T-cell (primary cell): ENCODE data around the gene COPZ1. TPM values are rescaled to one million over a fixed set of nuclear protein-coding genes. Genes with fewer than 3 reads are reported as not detected.

Experiments used
- ATAC-seq, 4 experiments: fragments of 200-7000 bp in 3 of 4; fragments of 150-1000 bp in 1 of 4; cut with Tn5 transposase; replicated peaks in 1 of 4; 1 replicate in 3 of 4; 2 replicates in 1 of 4; pipeline ENCODE4 v1.10.0; 2021; ENCODE audit warnings: moderate library complexity in 3 of 4, mild to moderate bottlenecking in 2 of 4, moderate number of reproducible peaks in 1 of 4
- CTCF ChIA-PET, 2 donors: fragments of 300-600 bp; sonication (Branson Sonifier 250); formaldehyde crosslinking; loops; one replicate each; lab custom pipeline; 2022; ENCODE audit warnings: antibody characterized with exemption in 2 of 2; lab: Charles Lee
- POLR2A ChIA-PET, 2 donors: fragments of 300-600 bp; sonication (Branson Sonifier 250); formaldehyde crosslinking; loops; one replicate each; lab custom pipeline; 2022; ENCODE audit warnings: antibody characterized with exemption in 2 of 2; lab: Charles Lee
- DNase-seq, 35 experiments: peaks; one replicate each; pipeline versions ENCODE4 v3.0.0 to v3.0.0-alpha.2; 2013 to 2023
- H3K27ac ChIP-seq: one replicate; pipeline ENCODE4 v1.5.1; 2013; ENCODE audit warnings: low read length
- H3K27me3 ChIP-seq, 2 experiments: replicated peaks in 1 of 2; 1 replicate in 1 of 2; 2 replicates in 1 of 2; pipeline versions ENCODE4 v1.6.1 to v1.7.0; 2013; ENCODE audit warnings: low read length in 1 of 2, mixed read lengths in 1 of 2; ENCODE audit not compliant: control insufficient read depth in 2 of 2, insufficient read depth in 2 of 2; ENCODE audit errors: extremely low read depth in 1 of 2
- H3K36me3 ChIP-seq, 2 donors: 1 replicate in 1 of 2; 2 replicates in 1 of 2; pipeline versions ENCODE4 v1.6.1 to v1.7.0; 2013; ENCODE audit warnings: low read length in 1 of 2; ENCODE audit not compliant: control insufficient read depth in 2 of 2, insufficient read depth in 1 of 2; ENCODE audit errors: extremely low read depth in 1 of 2
- H3K4me1 ChIP-seq, 2 experiments: 1 replicate in 1 of 2; 2 replicates in 1 of 2; pipeline versions ENCODE4 v1.6.1 to v1.7.0; 2013; ENCODE audit warnings: low read length in 2 of 2, mixed read lengths in 1 of 2; ENCODE audit not compliant: insufficient read depth in 2 of 2, control insufficient read depth in 1 of 2; ENCODE audit errors: extremely low read depth in 1 of 2
- H3K4me3 ChIP-seq, 2 donors: 1 replicate in 1 of 2; 2 replicates in 1 of 2; pipeline versions ENCODE4 v1.5.1 to v1.7.0; 2013; ENCODE audit warnings: mild to moderate bottlenecking in 2 of 2, low read length in 1 of 2, moderate library complexity in 1 of 2; ENCODE audit not compliant: control insufficient read depth in 1 of 2; ENCODE audit errors: extremely low read depth in 1 of 2
- H3K9me3 ChIP-seq: 2 replicates; pipeline ENCODE4 v1.7.0; 2013
- H3K27ac Mint-ChIP-seq, 2 donors: one replicate each; pipeline ENCODE4 v1.8.0; 2020 to 2021; ENCODE audit warnings: mild to moderate bottlenecking in 2 of 2, mixed read lengths in 2 of 2
- H3K27me3 Mint-ChIP-seq, 2 donors: one replicate each; pipeline ENCODE4 v1.8.0; 2021 to 2022; ENCODE audit warnings: mixed read lengths in 2 of 2
- H3K36me3 Mint-ChIP-seq: one replicate; pipeline ENCODE4 v1.8.0; 2021; ENCODE audit warnings: mixed read lengths
- H3K4me1 Mint-ChIP-seq, 3 donors: one replicate each; pipeline ENCODE4 v1.8.0; 2020 to 2022; ENCODE audit warnings: mixed read lengths in 3 of 3, mild to moderate bottlenecking in 1 of 3
- H3K4me3 Mint-ChIP-seq, 3 donors: one replicate each; pipeline ENCODE4 v1.8.0; 2020 to 2022; ENCODE audit warnings: mild to moderate bottlenecking in 3 of 3, mixed read lengths in 3 of 3, moderate library complexity in 3 of 3
- H3K9me3 Mint-ChIP-seq, 3 donors: one replicate each; pipeline ENCODE4 v1.8.0; 2020 to 2022; ENCODE audit warnings: mixed read lengths in 3 of 3
- WGBS: methylation state at CpG from one replicate; pipeline ENCODE4 v1.1.5; 2013; ENCODE audit warnings: missing lambda C conversion rate; ENCODE audit not compliant: insufficient coverage; 5-methylcytosine and 5-hydroxymethylcytosine counted together
- total RNA-seq, 35 experiments: library from RNA in 6 of 35; stranded (reverse) in 6 of 35; fragments of 120-200 nt in 1 of 35; gene quantifications; one replicate each; pipeline versions ENCODE4 v1.2.1 to v1.2.4 and lab custom pipeline; 2013 to 2026

The COPZ1 gene
- total RNA-seq, 5 donors from 2014 or later (not counting 1 experiment from before 2014, with no cell fraction given): 60.4 to 81.3 (median 74.8) TPM

DNA sequence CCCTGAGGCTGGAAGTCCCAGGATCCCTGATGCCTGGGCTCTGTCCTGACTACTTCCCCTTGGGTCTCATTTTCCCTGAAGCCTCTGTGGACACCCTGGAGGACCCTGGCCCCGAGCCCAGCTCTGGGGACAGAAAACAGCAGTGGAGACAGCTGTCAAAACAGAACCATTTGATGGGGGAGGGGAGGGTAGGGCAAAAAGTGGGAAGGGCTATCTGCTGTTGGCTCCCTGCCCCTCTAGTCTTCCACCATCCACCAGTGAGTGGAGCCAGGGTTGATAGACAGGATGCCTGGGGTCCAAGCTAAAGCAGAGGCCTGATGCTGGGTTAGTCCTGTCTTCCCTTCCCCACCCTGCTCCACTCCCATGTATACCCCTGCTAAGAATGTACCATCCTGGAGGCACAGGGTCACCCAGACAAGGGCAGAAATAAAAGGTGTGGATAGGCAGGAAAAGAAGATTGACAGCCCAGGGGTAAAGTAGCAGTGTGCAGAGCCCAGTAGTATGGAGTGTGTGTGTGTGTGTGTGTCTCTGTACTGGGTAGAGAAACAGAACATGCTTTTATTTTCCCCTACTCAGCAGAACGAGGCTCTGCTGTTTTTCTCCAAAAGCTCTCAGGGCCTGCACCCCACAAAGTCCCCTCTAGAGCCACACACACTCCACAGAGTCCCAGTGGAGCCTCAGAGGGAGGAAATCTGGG lies 49.8 kb downstream of the COPZ1 start:
- Histone ChIP-seq H3K27me3 (no peaks in the 10 kb centered on the region), H3K4me3 (no peak overlapping the region), H3K4me1 (peaks cover 0 to 15% of the 10 kb centered on the region in 2 experiments), H3K9me3 (no peaks in the 10 kb centered on the region), H3K27ac (no peak overlapping the region), H3K36me3 (no peaks in the 10 kb centered on the region)
- Mint-ChIP-seq H3K4me3 (no peak overlapping the region), H3K27me3 (no peaks in the 10 kb centered on the region), H3K4me1 (peaks cover 9 to 28% (median 17%) of the 10 kb centered on the region in 3 donors), H3K27ac (no peak overlapping the region), H3K9me3 (no peaks in the 10 kb centered on the region), H3K36me3 (no peaks in the 10 kb centered on the region)
- DNase-seq: no peak
- 80% methylated on average over 1 of the region's 2 CpGs for WGBS
- no peak for ATAC-seq
- ChIA-PET CTCF (interaction anchor here (0.5 to 1.1 kb wide), 2 partner anchors 123 to 152 kb away, joined by 4 read pairs; no protein-coding TSS in a partner anchor), POLR2A (no interaction called here)

DNA sequence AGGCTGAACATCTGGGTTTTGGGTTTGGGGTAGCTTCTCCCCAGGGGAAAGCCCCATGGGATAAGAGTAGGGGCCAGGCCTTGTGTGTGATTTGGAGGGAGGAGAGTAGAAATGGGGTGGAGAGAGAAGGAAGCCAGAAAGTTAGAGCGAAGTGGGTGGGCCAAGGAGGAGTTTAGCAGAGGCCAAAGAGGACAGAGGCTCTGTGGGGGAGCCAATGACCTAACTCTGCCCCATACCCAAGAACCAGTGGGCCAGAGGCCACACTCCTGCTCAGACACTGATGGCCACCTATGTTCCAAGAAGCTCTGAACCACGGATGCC lies 50.3 kb downstream of the COPZ1 start:
- H3K36me3 Mint-ChIP-seq: no peaks in the 10 kb centered on the region
- no peak overlapping the region for H3K4me3 Mint-ChIP-seq
- Histone ChIP-seq H3K36me3 (no peaks in the 10 kb centered on the region), H3K4me1 (peaks cover 0 to 15% of the 10 kb centered on the region in 2 experiments), H3K27ac (no peak overlapping the region), H3K27me3 (no peaks in the 10 kb centered on the region), H3K9me3 (no peaks in the 10 kb centered on the region), H3K4me3 (no peak overlapping the region)
- no peaks in the 10 kb centered on the region for H3K9me3 Mint-ChIP-seq
- no peak overlapping the region for H3K27ac Mint-ChIP-seq
- CTCF ChIA-PET: no interaction called here
- DNase-seq: no peak
- ATAC-seq: no peak
- WGBS: no CpG with 5 or more reads among the region's 2 CpGs
- no peaks in the 10 kb centered on the region for H3K27me3 Mint-ChIP-seq
- POLR2A ChIA-PET: no interaction called here
- peaks cover 11 to 31% (median 19%) of the 10 kb centered on the region in 3 donors for H3K4me1 Mint-ChIP-seq

DNA sequence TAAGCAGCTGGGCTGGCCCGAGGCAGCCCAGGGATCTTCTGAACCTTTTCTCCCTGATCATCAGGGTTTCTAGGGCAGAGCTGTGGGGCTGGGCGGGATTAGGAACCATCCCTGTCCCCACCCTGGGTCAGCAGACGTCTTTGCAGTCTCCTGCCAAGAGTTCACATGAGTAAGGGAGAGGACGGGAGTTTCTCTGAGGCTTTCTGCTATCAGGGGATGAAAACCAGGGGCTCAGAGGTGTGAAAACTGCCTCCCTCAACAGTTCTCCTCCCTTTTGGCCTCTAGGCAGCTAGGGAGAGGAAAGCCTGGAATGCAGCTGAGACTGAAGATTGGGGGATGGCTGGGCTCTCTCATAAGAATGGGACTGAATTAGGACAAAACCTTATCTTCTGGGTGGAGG lies 51.7 kb downstream of the COPZ1 start:
- no peaks in the 10 kb centered on the region for H3K36me3 ChIP-seq
- ChIA-PET POLR2A (interaction anchor here in 1 of 2 donors (0.6 kb wide), 1 partner anchor 67 kb away, joined by 6 read pairs; no protein-coding TSS in a partner anchor), CTCF (interaction anchor here (0.6 to 0.7 kb wide), 2 partner anchors 23 to 42 kb away, joined by 3 to 4 read pairs; no protein-coding TSS in a partner anchor)
- Mint-ChIP-seq H3K9me3 (no peaks in the 10 kb centered on the region), H3K4me1 (peaks cover 12 to 26% (median 16%) of the 10 kb centered on the region in 3 donors), H3K27ac (no peak overlapping the region), H3K27me3 (no peaks in the 10 kb centered on the region), H3K4me3 (no peak overlapping the region), H3K36me3 (no peaks in the 10 kb centered on the region)
- peaks cover 0 to 15% of the 10 kb centered on the region in 2 experiments for H3K4me1 ChIP-seq
- H3K9me3 ChIP-seq: no peaks in the 10 kb centered on the region
- WGBS: no CpG with 5 or more reads among the region's 4 CpGs
- DNase-seq: no peak
- H3K27ac ChIP-seq: no peak overlapping the region
- ATAC-seq: no peak
- no peak overlapping the region for H3K4me3 ChIP-seq
- H3K27me3 ChIP-seq: no peaks in the 10 kb centered on the region

DNA sequence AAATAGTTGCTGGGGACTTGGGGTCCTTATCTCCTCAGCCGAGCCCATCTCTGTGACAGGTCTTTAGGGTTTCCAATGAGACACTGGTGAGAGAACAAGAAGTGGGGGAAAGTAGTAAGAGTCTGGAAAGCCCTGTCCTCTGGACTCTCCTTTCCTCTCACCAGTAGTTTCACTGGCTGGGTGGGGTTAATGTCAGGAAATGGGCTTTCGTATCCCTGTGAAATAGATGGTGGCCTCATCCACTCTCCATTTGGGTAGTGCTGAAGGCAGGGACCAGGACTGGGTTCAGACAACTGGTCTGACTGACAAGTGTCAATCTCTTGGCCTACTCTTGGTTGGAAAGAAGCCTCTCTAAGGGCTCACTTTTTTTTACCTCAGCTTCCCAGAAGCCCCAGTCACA lies 52.1 kb downstream of the COPZ1 start:
- Mint-ChIP-seq H3K27ac (no peak overlapping the region), H3K4me1 (peaks cover 8 to 22% (median 12%) of the 10 kb centered on the region in 3 donors), H3K36me3 (no peaks in the 10 kb centered on the region), H3K4me3 (no peak overlapping the region), H3K27me3 (no peaks in the 10 kb centered on the region), H3K9me3 (no peaks in the 10 kb centered on the region)
- Histone ChIP-seq H3K36me3 (no peaks in the 10 kb centered on the region), H3K4me3 (no peak overlapping the region), H3K27me3 (no peaks in the 10 kb centered on the region), H3K4me1 (peaks cover 0 to 11% of the 10 kb centered on the region in 2 experiments), H3K9me3 (no peaks in the 10 kb centered on the region), H3K27ac (no peak overlapping the region)
- ATAC-seq (no peak), DNase-seq (no peak)
- POLR2A ChIA-PET: interaction anchor here in 1 of 2 donors (0.6 kb wide), 1 partner anchor 67 kb away, joined by 6 read pairs; no protein-coding TSS in a partner anchor
- WGBS: 100% methylated on average over 1 of the region's 2 CpGs
- CTCF ChIA-PET: interaction anchor here in 1 of 2 donors (0.7 kb wide), 1 partner anchor 23 kb away, joined by 4 read pairs; no protein-coding TSS in a partner anchor

DNA sequence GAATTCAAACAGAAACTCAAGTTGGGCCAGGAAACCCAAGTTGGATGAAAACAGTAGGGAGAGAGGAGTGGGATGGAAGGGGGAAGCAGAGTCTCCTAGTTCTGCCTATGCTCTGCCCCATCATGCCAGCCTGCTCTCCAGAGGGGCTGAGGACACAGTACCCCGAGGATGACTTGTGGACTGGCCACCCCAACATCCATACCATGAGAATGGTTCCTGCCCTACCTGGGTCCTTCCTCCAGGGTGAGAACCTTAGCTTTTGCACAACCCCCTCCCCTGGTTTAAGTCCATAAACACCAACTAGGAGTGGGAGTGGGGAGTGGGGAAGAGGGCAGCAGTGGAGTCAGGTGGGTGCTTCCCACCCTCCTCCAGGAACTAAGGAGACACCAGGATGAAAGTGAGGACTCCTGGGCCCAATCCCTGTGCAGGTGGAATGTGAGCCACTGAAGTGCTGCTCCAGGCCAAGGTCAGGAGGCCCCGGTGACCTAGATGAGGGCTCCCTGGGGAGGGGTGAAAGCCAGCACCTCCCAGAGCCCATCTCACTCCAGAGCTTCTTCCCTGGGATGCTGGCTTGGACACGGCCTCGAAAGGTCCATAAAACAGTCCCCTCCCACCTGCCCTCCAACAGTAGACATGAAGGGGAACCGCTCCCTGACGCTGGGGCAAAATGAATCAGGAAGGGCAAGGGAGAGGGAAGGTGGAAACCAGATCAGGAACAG lies 53.0 kb downstream of the COPZ1 start:
- POLR2A ChIA-PET: no interaction called here
- no peaks in the 10 kb centered on the region for H3K9me3 ChIP-seq
- CTCF ChIA-PET: interaction anchor here (0.5 to 3.1 kb wide), 5 partner anchors 12 to 149 kb away, joined by 3 to 18 read pairs (median 7); partner anchors contain the start of gene COPZ1 (in 1 of the 2)
- peaks cover 0 to 8% of the 10 kb centered on the region in 2 experiments for H3K4me1 ChIP-seq
- no peak overlapping the region for H3K4me3 ChIP-seq
- no peaks in the 10 kb centered on the region for H3K27me3 Mint-ChIP-seq
- H3K9me3 Mint-ChIP-seq: no peaks in the 10 kb centered on the region
- 60% methylated on average over 1 of the region's 6 CpGs for WGBS
- ATAC-seq: no peak
- H3K36me3 Mint-ChIP-seq: no peaks in the 10 kb centered on the region
- H3K36me3 ChIP-seq: no peaks in the 10 kb centered on the region
- H3K27ac Mint-ChIP-seq: no peak overlapping the region
- H3K4me1 Mint-ChIP-seq: peaks cover 6 to 15% (median 8%) of the 10 kb centered on the region in 3 donors
- H3K4me3 Mint-ChIP-seq: peak overlapping the region in 1 of 3 donors; percentile 62
- DNase-seq: no peak
- H3K27me3 ChIP-seq: no peaks in the 10 kb centered on the region
- no peak overlapping the region for H3K27ac ChIP-seq

DNA sequence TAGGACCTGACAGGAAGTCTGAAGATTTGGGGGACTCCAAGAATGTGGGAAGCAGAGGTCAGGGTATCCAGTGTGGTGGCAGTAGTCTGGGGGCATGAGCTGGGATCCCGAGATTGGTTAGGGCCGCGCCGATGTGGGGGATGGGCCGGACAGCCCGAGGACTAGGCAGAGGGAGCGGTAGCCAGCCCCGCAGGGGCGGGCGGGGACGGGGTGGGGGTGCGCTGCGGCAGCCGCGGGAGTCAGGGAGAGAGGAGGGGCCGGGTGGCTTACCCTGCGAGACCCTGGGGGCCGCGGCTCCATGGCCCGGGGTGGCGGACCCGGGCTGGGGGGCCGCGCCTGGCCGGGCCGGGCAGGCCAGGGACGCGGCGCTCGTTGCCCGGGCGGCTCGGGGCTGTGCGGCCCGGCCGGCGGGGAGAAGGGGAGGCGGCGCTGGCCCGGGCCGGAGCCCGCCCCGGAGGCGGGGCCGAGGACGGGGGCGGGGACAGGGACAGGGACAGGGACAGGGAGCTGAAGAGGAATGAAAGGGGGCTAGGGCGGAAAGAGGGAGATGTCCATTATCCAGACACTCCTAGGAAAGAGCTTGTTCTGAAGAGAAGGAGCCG lies 54.0 kb downstream of the COPZ1 start:
- Mint-ChIP-seq H3K36me3 (no peaks in the 10 kb centered on the region), H3K4me1 (peaks cover 7 to 15% (median 8%) of the 10 kb centered on the region in 3 donors), H3K4me3 (peak overlapping the region in 2 of 3 donors; percentile 64 to 72), H3K27ac (no peak overlapping the region), H3K9me3 (no peaks in the 10 kb centered on the region), H3K27me3 (no peaks in the 10 kb centered on the region)
- H3K27me3 ChIP-seq: no peaks in the 10 kb centered on the region
- peak in 3 of 4 experiments; percentile 35 to 68 (median 45) for ATAC-seq
- H3K9me3 ChIP-seq: no peaks in the 10 kb centered on the region
- H3K4me1 ChIP-seq: peaks cover 0 to 8% of the 10 kb centered on the region in 2 experiments
- peak in 1 of 35 experiments; percentile 31 for DNase-seq
- 83% methylated on average over 39 of the region's 49 CpGs for WGBS
- ChIA-PET CTCF (interaction anchor here (0.5 to 3.1 kb wide), 24 partner anchors 8 to 1492 kb away, joined by 3 to 18 read pairs (median 5); partner anchors contain the start of genes COPZ1 (in 1 of the 2) and NCKAP1L (in 1 of the 2)), POLR2A (interaction anchor here in 1 of 2 donors (0.5 kb wide), 1 partner anchor 45 kb away, joined by 5 read pairs; no protein-coding TSS in a partner anchor)
- no peak overlapping the region for H3K27ac ChIP-seq
- no peaks in the 10 kb centered on the region for H3K36me3 ChIP-seq
- peak overlapping the region in 1 of 2 donors; percentile 25 for H3K4me3 ChIP-seq
